Endothelial cell (in vitro differentiated cells): ENCODE measurements around the gene ADAMTS20. TPM values are rescaled to one million over a fixed set of nuclear protein-coding genes. Genes with fewer than 3 reads are reported as not detected.

ENCODE experiments used
- DNase-seq: peaks from one replicate; pipeline ENCODE4 v3.0.0; 2021; ENCODE audit warnings: low spot score
- H3K27ac Mint-ChIP-seq: one replicate; pipeline ENCODE4 v1.8.0; 2021; ENCODE audit warnings: mixed read lengths, inconsistent platforms; ENCODE audit not compliant: unreplicated experiment
- H3K27me3 Mint-ChIP-seq: one replicate; pipeline ENCODE4 v1.8.0; 2021; ENCODE audit warnings: mild to moderate bottlenecking, moderate library complexity, mixed read lengths, inconsistent platforms; ENCODE audit not compliant: unreplicated experiment
- H3K36me3 Mint-ChIP-seq: one replicate; pipeline ENCODE4 v1.8.0; 2021; ENCODE audit warnings: mild to moderate bottlenecking, low read depth, mixed read lengths, inconsistent platforms; ENCODE audit not compliant: unreplicated experiment
- H3K4me1 Mint-ChIP-seq: one replicate; pipeline ENCODE4 v1.8.0; 2021; ENCODE audit warnings: mild to moderate bottlenecking, mixed read lengths, inconsistent platforms; ENCODE audit not compliant: unreplicated experiment
- H3K4me3 Mint-ChIP-seq: one replicate; pipeline ENCODE4 v1.8.0; 2021; ENCODE audit warnings: mild to moderate bottlenecking, mixed read lengths, inconsistent platforms; ENCODE audit not compliant: unreplicated experiment
- H3K9me3 Mint-ChIP-seq: one replicate; pipeline ENCODE4 v1.8.0; 2021; ENCODE audit warnings: mixed read lengths, inconsistent platforms; ENCODE audit not compliant: unreplicated experiment
- CTCF ChIP-seq: fragments of 200-600 bp; sonication (generic); IDR thresholded peaks from one replicate; pipeline ENCODE4 v1.5.0; 2021; ENCODE audit warnings: antibody characterized with exemption; ENCODE audit not compliant: unreplicated experiment
- total RNA-seq: library from RNA; stranded (reverse); fragmentation: NEBNext Ultra II Directional; extraction: Animal tissue kit (Norgen Biotek cat#: 25700); gene quantifications from one replicate; pipeline ENCODE4 v1.2.1, GENCODE V29; 2021; ENCODE audit not compliant: unreplicated experiment

ADAMTS20 gene
- total RNA-seq, 1 donor from 2014 or later: 0.15 TPM

- no peak overlapping the region for H3K27ac Mint-ChIP-seq
Observed at GRCh38 chr12:43333644-43334043, 218.4 kb downstream of the ADAMTS20 start.

GRCh38 chr12:43332977-43333640, 218.9 kb downstream of the ADAMTS20 start:
- no peaks in the 10 kb centered on the region for H3K4me1 Mint-ChIP-seq
- H3K9me3 Mint-ChIP-seq: no peaks in the 10 kb centered on the region
- peaks cover 3% of the 10 kb centered on the region for H3K36me3 Mint-ChIP-seq
- H3K4me3 Mint-ChIP-seq: no peak overlapping the region
- no peak for DNase-seq
- H3K27me3 Mint-ChIP-seq: peaks cover under 1% of the 10 kb centered on the region
- H3K27ac Mint-ChIP-seq: no peak overlapping the region
- no peak for TF ChIP-seq CTCF

More at GRCh38 chr12:43333644-43334043, 218.4 kb downstream of the ADAMTS20 start:
- Mint-ChIP-seq H3K36me3 (peaks cover 3% of the 10 kb centered on the region), H3K9me3 (no peaks in the 10 kb centered on the region), H3K27me3 (peaks cover 2% of the 10 kb centered on the region), H3K4me3 (no peak overlapping the region), H3K4me1 (no peaks in the 10 kb centered on the region)
- no peak for TF ChIP-seq CTCF
- DNase-seq: no peak

GRCh38 chr12:43331935-43332334, 220.1 kb downstream of the ADAMTS20 start:
- H3K27ac Mint-ChIP-seq: no peak overlapping the region
- no peaks in the 10 kb centered on the region for H3K4me1 Mint-ChIP-seq
- no peaks in the 10 kb centered on the region for H3K9me3 Mint-ChIP-seq
- peaks cover 3% of the 10 kb centered on the region for H3K36me3 Mint-ChIP-seq
- no peak for DNase-seq
- no peak overlapping the region for H3K4me3 Mint-ChIP-seq
- TF ChIP-seq CTCF: no peak
- no peaks in the 10 kb centered on the region for H3K27me3 Mint-ChIP-seq

- DNase-seq: no peak
- Mint-ChIP-seq H3K9me3 (no peaks in the 10 kb centered on the region), H3K4me3 (no peak overlapping the region), H3K27ac (no peak overlapping the region), H3K4me1 (no peaks in the 10 kb centered on the region), H3K36me3 (peaks cover 3% of the 10 kb centered on the region), H3K27me3 (no peaks in the 10 kb centered on the region)
- no peak for TF ChIP-seq CTCF
Observed at GRCh38 chr12:43329375-43329774, 222.6 kb downstream of the ADAMTS20 start.

GRCh38 chr12:43325786-43326185, 226.2 kb downstream of the ADAMTS20 start:
- Mint-ChIP-seq H3K27me3 (no peaks in the 10 kb centered on the region), H3K4me1 (no peaks in the 10 kb centered on the region), H3K36me3 (peaks cover 3% of the 10 kb centered on the region), H3K27ac (no peak overlapping the region), H3K9me3 (no peaks in the 10 kb centered on the region), H3K4me3 (no peak overlapping the region)
- DNase-seq: no peak
- TF ChIP-seq CTCF: no peak
